Measurements from ENCODE around the gene TTC13.
A peak's percentile ranks its signal among the peaks of the same experiment; 100 is the strongest.

TTC13 gene

DNA sequence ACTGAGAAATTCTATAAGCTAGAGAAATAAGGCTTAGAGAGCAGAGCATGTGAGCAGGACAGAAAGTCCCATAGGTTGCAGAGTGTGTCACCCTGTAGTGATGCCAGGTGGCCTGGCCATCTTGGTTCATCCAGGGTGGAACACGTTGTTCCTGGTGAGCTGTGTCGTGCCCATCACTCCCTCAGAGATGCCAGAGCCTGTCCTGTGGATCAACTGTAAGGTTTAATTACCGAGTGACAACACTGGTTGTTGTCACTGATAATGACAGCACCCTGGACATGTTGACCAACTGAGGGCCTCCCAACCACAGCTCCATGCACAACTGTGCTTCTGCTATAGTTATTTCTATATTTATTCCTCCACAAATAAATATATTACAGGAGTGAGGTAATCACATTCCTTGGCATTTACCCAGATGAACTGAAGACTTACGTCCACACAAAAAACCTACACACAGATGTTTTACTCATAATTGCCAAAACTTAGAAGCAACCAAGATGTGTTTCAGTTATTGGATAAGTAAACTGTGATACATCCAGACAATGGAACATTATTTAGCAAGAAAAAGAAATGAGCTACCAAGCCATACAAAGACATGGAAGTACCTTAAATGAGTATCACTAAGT, 116.6 kb downstream of the TTC13 start:
- peaks cover 10 to 42% (median 27%) of the 10 kb centered on the region in 10 experiments for H3K4me1 ChIP-seq
- H3K36me3 ChIP-seq = peaks cover 0 to 21% (median 8%) of the 10 kb centered on the region in 11 experiments; a peak in 8 of 22 replicates
- no peak overlapping the region for H3K27ac ChIP-seq
- H3K9ac ChIP-seq = no peak overlapping the region
- H3K4me3 ChIP-seq = no peak overlapping the region
- peaks cover 0 to 6% (median 0%) of the 10 kb centered on the region in 11 experiments; a peak in 4 of 22 replicates for H3K27me3 ChIP-seq
- peak overlapping the region in 1 of 11 experiments; percentile 69; a peak in 1 of 22 replicates for H3K4me2 ChIP-seq
- no peak for TF ChIP-seq Cebpa-rat (IDR thresholded peaks at IDR 0.05)
- H3K9me3 ChIP-seq (replicated peaks in 1 of 11) = peaks cover 0 to 10% (median 0%) of the 10 kb centered on the region in 11 experiments; a peak in 3 of 22 replicates
- peaks cover 0 to 29% (median 0%) of the 10 kb centered on the region in 11 experiments; a peak in 3 of 22 replicates for H4K20me1 ChIP-seq

- Histone ChIP-seq H3K27me3 (no peaks in the 10 kb centered on the region; a peak in 1 of 22 replicates), H3K27ac (no peak overlapping the region), H4K20me1 (peaks cover 0 to 24% (median 0%) of the 10 kb centered on the region in 11 experiments; a peak in 3 of 22 replicates), H3K9me3 (replicated peaks in 1 of 11) (peaks cover 0 to 10% (median 0%) of the 10 kb centered on the region in 11 experiments; a peak in 3 of 22 replicates), H3K4me3 (no peak overlapping the region), H3K4me2 (no peak overlapping the region), H3K36me3 (peaks cover 0 to 21% (median 8%) of the 10 kb centered on the region in 11 experiments; a peak in 8 of 22 replicates), H3K4me1 (peaks cover 9 to 36% (median 21%) of the 10 kb centered on the region in 10 experiments), H3K9ac (no peak overlapping the region)
- TF ChIP-seq Cebpa-rat (IDR thresholded peaks at IDR 0.05) = no peak
These were observed 117.2 kb downstream of the TTC13 start for GRCh38 chr1:230861489-230861888.

DNA sequence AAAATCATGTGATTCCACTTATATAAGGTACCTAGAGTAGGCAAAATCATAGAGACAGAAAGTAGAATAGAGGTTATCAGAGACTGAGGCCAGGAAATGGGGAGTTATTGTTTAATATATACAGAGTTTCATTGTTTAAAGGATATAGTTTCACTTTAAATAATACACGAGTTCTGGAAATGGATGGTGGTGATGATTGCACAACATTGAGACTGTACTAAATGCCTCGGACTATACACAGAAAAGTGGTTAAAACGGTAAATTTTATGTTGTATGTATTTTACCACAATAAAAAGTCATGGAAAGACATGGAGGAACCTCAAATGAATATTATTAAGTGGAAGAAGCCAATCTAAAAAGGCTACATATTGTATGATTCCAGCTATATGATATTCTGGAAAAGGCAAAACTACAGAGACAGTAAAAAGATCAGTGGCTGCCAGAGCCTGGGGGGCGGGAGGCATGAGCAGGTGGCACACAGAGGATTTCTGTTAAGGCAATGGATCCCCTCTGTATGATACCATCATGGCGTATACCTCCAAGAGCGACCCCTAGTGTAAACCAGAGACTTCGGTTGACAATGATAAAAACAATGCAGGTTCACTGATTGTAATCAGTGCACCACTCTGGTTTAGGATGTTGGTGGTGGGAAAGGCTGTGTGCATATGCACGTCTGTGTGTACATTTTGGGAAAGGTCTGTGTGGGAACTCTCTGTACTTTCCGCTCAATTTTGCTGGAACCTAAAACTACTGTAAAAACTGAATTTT, 117.9 kb downstream of the TTC13 start:
- H3K9ac ChIP-seq = no peak overlapping the region
- peaks cover 0 to 10% (median 0%) of the 10 kb centered on the region in 11 experiments; a peak in 3 of 22 replicates for H3K9me3 ChIP-seq (replicated peaks in 1 of 11)
- H3K4me1 ChIP-seq = peaks cover 9 to 29% (median 15%) of the 10 kb centered on the region in 10 experiments
- H3K4me2 ChIP-seq = no peak overlapping the region
- H3K36me3 ChIP-seq = peaks cover 0 to 21% (median 8%) of the 10 kb centered on the region in 11 experiments; a peak in 9 of 22 replicates
- no peak overlapping the region for H3K27ac ChIP-seq
- H3K4me3 ChIP-seq = no peak overlapping the region
- peak in 6 of 11 experiments; percentile 68 to 96 (median 80); a peak in 9 of 22 replicates for TF ChIP-seq Cebpa-rat (IDR thresholded peaks at IDR 0.05)
- peaks cover 0 to 17% (median 0%) of the 10 kb centered on the region in 11 experiments; a peak in 3 of 22 replicates for H4K20me1 ChIP-seq
- H3K27me3 ChIP-seq = no peaks in the 10 kb centered on the region

DNA sequence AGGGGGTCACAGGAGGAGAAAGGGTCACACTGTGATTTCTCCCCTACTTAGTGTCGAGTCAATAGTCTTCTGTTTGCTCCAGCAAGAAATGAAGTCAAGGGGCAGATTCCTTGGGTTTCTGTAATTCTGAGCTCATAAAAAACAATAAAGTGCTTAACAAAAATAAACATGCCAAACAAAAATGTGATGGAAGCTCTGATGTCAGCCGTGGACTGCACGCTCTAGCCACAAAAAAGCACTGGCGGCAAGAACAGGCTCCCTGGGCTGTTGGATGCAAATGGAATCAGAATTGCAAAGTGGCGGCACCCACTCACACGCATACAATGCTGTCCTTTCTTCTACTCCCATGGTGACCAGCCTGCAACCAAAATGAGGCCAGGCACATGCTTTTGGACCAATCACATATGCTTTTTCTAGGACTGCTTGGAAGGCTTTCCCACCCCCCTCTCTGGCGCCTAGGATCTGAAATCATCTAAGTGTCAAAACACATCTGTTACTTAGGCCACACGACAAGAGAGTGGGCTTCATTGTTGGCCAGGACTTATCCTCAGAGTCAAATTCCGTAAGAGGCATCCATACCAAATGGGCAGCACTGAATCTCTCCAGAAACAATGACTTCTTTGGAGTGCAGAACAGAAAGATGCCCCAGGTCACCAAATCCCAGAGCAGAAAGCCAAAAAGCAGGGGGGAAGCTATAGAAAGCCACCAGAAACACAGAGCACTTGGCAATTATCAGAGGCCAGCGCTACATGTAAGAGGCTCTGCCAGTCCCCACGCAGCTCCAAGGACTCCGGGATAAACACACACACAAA, 119.5 kb downstream of the TTC13 start:
- Histone ChIP-seq H3K27ac (no peak overlapping the region), H3K9ac (no peak overlapping the region), H3K36me3 (peaks cover 0 to 33% (median 21%) of the 10 kb centered on the region in 11 experiments; a peak in 17 of 22 replicates), H4K20me1 (peaks cover 0 to 5% (median 0%) of the 10 kb centered on the region in 11 experiments; a peak in 2 of 22 replicates), H3K9me3 (replicated peaks in 1 of 11) (peaks cover 0 to 10% (median 0%) of the 10 kb centered on the region in 11 experiments; a peak in 3 of 22 replicates), H3K4me2 (no peak overlapping the region), H3K4me3 (no peak overlapping the region), H3K27me3 (no peaks in the 10 kb centered on the region), H3K4me1 (peaks cover 9 to 22% (median 14%) of the 10 kb centered on the region in 10 experiments)
- no peak for TF ChIP-seq Cebpa-rat (IDR thresholded peaks at IDR 0.05)

DNA sequence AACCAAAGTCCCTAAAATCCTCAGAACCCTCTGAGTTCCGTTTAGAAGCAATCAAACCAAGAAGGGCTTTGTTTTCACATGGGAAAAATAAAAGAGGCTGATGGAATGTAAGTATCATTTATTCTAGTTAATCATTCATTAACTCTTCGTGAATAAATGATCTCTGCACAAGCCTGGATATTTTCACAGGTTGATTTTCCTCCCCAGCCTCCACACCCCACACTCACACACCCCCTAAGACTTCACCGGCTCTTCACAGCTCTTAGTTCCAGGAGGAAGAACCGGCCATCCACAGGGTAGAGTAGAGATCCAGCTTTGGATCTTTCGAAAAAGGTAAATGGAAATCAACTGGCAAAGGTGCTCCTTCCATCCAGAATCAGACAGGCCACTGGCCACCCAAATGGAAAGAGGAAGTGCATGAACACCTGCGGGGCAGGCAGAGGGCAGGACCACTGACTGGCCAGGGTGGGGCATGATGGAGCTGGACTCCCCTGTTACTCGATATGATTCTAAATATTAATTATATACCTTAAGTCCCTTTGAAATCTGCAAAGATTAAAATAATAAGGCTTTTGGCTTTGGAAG, 120.3 kb downstream of the TTC13 start:
- Histone ChIP-seq H4K20me1 (peaks cover 0 to 5% (median 0%) of the 10 kb centered on the region in 11 experiments; a peak in 1 of 22 replicates), H3K9ac (no peak overlapping the region), H3K4me1 (peaks cover 5 to 14% (median 7%) of the 10 kb centered on the region in 10 experiments), H3K4me3 (no peak overlapping the region), H3K27me3 (no peaks in the 10 kb centered on the region), H3K36me3 (peaks cover 0 to 40% (median 25%) of the 10 kb centered on the region in 11 experiments; a peak in 18 of 22 replicates), H3K9me3 (replicated peaks in 1 of 11) (peaks cover 0 to 10% (median 1%) of the 10 kb centered on the region in 11 experiments; a peak in 6 of 22 replicates), H3K4me2 (no peak overlapping the region), H3K27ac (no peak overlapping the region)
- TF ChIP-seq Cebpa-rat (IDR thresholded peaks at IDR 0.05) = no peak

DNA sequence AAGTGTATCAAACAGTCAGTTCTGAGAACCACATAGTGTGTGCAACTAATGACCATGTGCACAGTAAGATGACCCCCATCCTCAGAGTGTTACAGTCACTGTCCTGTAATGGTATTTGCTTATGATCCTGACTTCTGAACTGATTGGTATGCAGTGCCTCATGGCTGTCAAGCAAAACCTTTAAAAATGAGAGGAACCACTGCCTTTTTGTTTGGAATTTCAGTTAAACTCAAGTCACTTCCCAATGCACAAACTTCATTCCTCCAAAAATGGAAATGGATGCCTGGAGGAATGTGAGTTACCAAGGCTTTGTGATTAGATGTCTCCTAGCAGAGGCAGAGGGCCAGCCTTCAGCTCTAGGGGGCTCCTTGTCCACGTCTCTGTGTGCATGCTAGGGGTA, 120.8 kb downstream of the TTC13 start:
- peaks cover 0 to 5% (median 0%) of the 10 kb centered on the region in 11 experiments; a peak in 1 of 22 replicates for H4K20me1 ChIP-seq
- TF ChIP-seq Cebpa-rat (IDR thresholded peaks at IDR 0.05) = no peak
- no peak overlapping the region for H3K4me2 ChIP-seq
- peaks cover 0 to 9% (median 2%) of the 10 kb centered on the region in 10 experiments; a peak in 11 of 20 replicates for H3K4me1 ChIP-seq
- H3K4me3 ChIP-seq = no peak overlapping the region
- no peaks in the 10 kb centered on the region for H3K27me3 ChIP-seq
- no peak overlapping the region for H3K27ac ChIP-seq
- peaks cover 1 to 46% (median 30%) of the 10 kb centered on the region in 11 experiments; a peak in 21 of 22 replicates for H3K36me3 ChIP-seq
- H3K9me3 ChIP-seq (replicated peaks in 1 of 11) = peaks cover 3 to 14% (median 6%) of the 10 kb centered on the region in 11 experiments; a peak in 14 of 22 replicates
- H3K9ac ChIP-seq = no peak overlapping the region

GRCh38 chr1:230857077-230857476, 121.6 kb downstream of the TTC13 start:
- Histone ChIP-seq H3K36me3 (peaks cover 4 to 49% (median 33%) of the 10 kb centered on the region in 11 experiments; a peak in 21 of 22 replicates), H3K4me1 (peaks cover 0 to 2% (median 0%) of the 10 kb centered on the region in 10 experiments; a peak in 1 of 20 replicates), H3K27ac (no peak overlapping the region), H3K27me3 (no peaks in the 10 kb centered on the region), H4K20me1 (peaks cover 0 to 5% (median 0%) of the 10 kb centered on the region in 11 experiments; a peak in 1 of 22 replicates), H3K4me3 (no peak overlapping the region), H3K9ac (no peak overlapping the region), H3K9me3 (replicated peaks in 1 of 11) (peaks cover 7 to 17% (median 9%) of the 10 kb centered on the region in 11 experiments; a peak in 14 of 22 replicates), H3K4me2 (no peak overlapping the region)
- TF ChIP-seq Cebpa-rat (IDR thresholded peaks at IDR 0.05) = no peak
